Prostate gland (tissue), 2 donors: ENCODE measurements around the gene MDK. TPM values are rescaled to one million over a fixed set of nuclear protein-coding genes. Genes with fewer than 3 reads are reported as not detected.
"Not testable (repeated sequence)": the region's sequence is repeated elsewhere in the genome, so short reads cannot be mapped to it uniquely, and the experiment has no call there.

Experiments used
- DNase-seq: peaks from one replicate; pipeline ENCODE4 v3.0.0-alpha.2; 2019; ENCODE audit warnings: low spot score
- H3K27ac ChIP-seq, 2 donors: fragments of 200-600 bp; sonication (generic); 2 replicates each; pipeline ENCODE4 v1.5.1; 2017 to 2019
- H3K27me3 ChIP-seq: fragments of 200-600 bp; sonication (generic); replicated peaks from 2 replicates; pipeline ENCODE4 v1.5.1; 2019; ENCODE audit not compliant: insufficient read depth
- H3K36me3 ChIP-seq, 2 donors: fragments of 200-600 bp; sonication (generic); 1 replicate in 1 of 2; 2 replicates in 1 of 2; pipeline versions ENCODE4 v1.5.1 to v1.8.1; 2017 to 2019
- H3K4me1 ChIP-seq: fragments of 200-600 bp; sonication (generic); replicated peaks from 2 replicates; pipeline ENCODE4 v1.5.1; 2019
- H3K4me3 ChIP-seq, 2 donors: fragments of 200-600 bp; sonication (generic); 2 replicates each; pipeline ENCODE4 v1.5.1; 2017 to 2019
- H3K9me3 ChIP-seq: fragments of 200-600 bp; sonication (generic); 2 replicates; pipeline ENCODE4 v1.5.1; 2017
- POLR2A ChIP-seq: fragments of 450-650 bp; IDR thresholded peaks from one replicate; pipeline ENCODE4 v1.6.1; 2016; ENCODE audit warnings: antibody characterized with exemption, mild to moderate bottlenecking
- POLR2AphosphoS5 ChIP-seq: sonication (generic); formaldehyde crosslinking; IDR thresholded peaks from one replicate; pipeline ENCODE4 v1.6.1; 2017; ENCODE audit warnings: antibody characterized with exemption
- WGBS: methylation state at CpG from one replicate; pipeline ENCODE4 v1.1.5; 2018; 5-methylcytosine and 5-hydroxymethylcytosine counted together
- intact Hi-C: fragments of 100-400 bp; cut with DNase I; formaldehyde crosslinking; loops from one replicate; pipeline ENCODE4 v1.14.2; 2022
- total RNA-seq, 2 donors: library from RNA; depleted of rRNA; stranded (reverse); fragments of >200 nt; gene quantifications; one replicate each; pipeline ENCODE4 v1.1.0, GENCODE V29; 2016
- TF ChIP-seq, protein P1 (sequence below), 4 experiments: fragments of 200-600 bp in 2 of 4; fragments of 450-650 bp in 2 of 4; sonication (generic) in 2 of 4; IDR thresholded peaks; 1 replicate in 3 of 4; 2 replicates in 1 of 4; pipeline ENCODE4 v1.5.1; 2016 to 2019; ENCODE audit warnings: antibody characterized with exemption in 4 of 4, mild to moderate bottlenecking in 2 of 4, moderate library complexity in 2 of 4

Gene MDK
- total RNA-seq, 2 donors from 2014 or later = 71.6 to 164 TPM

GRCh38 chr11:46377290-46377689 is 4.2 kb upstream of the MDK start:
- no peaks in the 10 kb centered on the region for H3K9me3 ChIP-seq
- no peak for DNase-seq
- H3K36me3 ChIP-seq = peaks cover 4 to 13% of the 10 kb centered on the region in 2 donors
- TF ChIP-seq, protein P1, sequence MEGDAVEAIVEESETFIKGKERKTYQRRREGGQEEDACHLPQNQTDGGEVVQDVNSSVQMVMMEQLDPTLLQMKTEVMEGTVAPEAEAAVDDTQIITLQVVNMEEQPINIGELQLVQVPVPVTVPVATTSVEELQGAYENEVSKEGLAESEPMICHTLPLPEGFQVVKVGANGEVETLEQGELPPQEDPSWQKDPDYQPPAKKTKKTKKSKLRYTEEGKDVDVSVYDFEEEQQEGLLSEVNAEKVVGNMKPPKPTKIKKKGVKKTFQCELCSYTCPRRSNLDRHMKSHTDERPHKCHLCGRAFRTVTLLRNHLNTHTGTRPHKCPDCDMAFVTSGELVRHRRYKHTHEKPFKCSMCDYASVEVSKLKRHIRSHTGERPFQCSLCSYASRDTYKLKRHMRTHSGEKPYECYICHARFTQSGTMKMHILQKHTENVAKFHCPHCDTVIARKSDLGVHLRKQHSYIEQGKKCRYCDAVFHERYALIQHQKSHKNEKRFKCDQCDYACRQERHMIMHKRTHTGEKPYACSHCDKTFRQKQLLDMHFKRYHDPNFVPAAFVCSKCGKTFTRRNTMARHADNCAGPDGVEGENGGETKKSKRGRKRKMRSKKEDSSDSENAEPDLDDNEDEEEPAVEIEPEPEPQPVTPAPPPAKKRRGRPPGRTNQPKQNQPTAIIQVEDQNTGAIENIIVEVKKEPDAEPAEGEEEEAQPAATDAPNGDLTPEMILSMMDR (IDR thresholded peaks at IDR 0.05) = no peak
- TF ChIP-seq POLR2AphosphoS5 (no peak), POLR2A (no peak)
- peaks cover 3% of the 10 kb centered on the region for H3K4me1 ChIP-seq
- no peaks in the 10 kb centered on the region for H3K27me3 ChIP-seq
- 95% methylated on average over 11 of the region's 11 CpGs for WGBS
- no peak overlapping the region for H3K4me3 ChIP-seq
- intact Hi-C loops = no loop called here
- H3K27ac ChIP-seq = no peak overlapping the region

DNA sequence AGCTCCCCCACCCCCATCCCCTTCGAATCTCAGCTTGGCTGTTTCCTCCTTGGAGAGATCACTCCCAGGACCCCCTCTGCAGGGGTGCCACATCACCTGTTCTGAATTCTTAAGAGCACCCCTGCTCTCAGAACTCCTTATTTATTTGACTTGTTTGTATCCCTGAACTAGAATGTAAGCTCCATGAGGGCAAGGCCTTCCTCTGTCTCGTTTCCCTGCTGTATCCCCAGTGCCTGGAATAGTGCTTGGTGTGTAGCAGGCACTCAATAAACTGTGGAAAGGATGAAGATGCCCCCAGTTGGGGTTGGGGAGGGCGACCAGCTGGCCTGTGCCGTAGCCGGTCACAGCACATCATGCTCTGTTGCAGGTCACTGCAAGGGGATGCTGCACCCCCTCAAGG is 3.6 kb upstream of the MDK start:
- TF ChIP-seq POLR2A = no peak
- TF ChIP-seq, protein P1 (IDR thresholded peaks at IDR 0.05) = no peak
- TF ChIP-seq POLR2AphosphoS5 = no peak
- Histone ChIP-seq H3K9me3 (no peaks in the 10 kb centered on the region), H3K4me1 (peaks cover 7% of the 10 kb centered on the region), H3K27ac (no peak overlapping the region), H3K27me3 (no peaks in the 10 kb centered on the region), H3K36me3 (peaks cover 4 to 13% of the 10 kb centered on the region in 2 donors), H3K4me3 (no peak overlapping the region)
- WGBS = 92% methylated on average over 5 of the region's 5 CpGs
- DNase-seq = no peak
- intact Hi-C loops = no loop called here

GRCh38 chr11:46378296-46378695 is 3.2 kb upstream of the MDK start:
- no peak overlapping the region for H3K27ac ChIP-seq
- H3K4me1 ChIP-seq = peaks cover 7% of the 10 kb centered on the region
- WGBS = 78% methylated on average over 10 of the region's 10 CpGs
- peaks cover 4 to 13% of the 10 kb centered on the region in 2 donors for H3K36me3 ChIP-seq
- no peak for TF ChIP-seq POLR2AphosphoS5
- no peak for TF ChIP-seq POLR2A
- TF ChIP-seq, protein P1 (IDR thresholded peaks at IDR 0.05) = no peak
- no peak for DNase-seq
- intact Hi-C loops = no loop called here
- H3K4me3 ChIP-seq = no peak overlapping the region
- no peaks in the 10 kb centered on the region for H3K9me3 ChIP-seq
- no peaks in the 10 kb centered on the region for H3K27me3 ChIP-seq

GRCh38 chr11:46378811-46379481 is 2.5 kb upstream of the MDK start:
- H3K36me3 ChIP-seq = peaks cover 4 to 13% of the 10 kb centered on the region in 2 donors
- TF ChIP-seq POLR2AphosphoS5 = no peak
- no peak overlapping the region for H3K4me3 ChIP-seq
- H3K27me3 ChIP-seq = no peaks in the 10 kb centered on the region
- 73% methylated on average over 20 of the region's 20 CpGs for WGBS
- intact Hi-C loops = no loop called here
- no peak for DNase-seq
- H3K27ac ChIP-seq = peak overlapping the region in 1 of 2 donors; percentile 86
- H3K9me3 ChIP-seq = no peaks in the 10 kb centered on the region
- peaks cover 7% of the 10 kb centered on the region for H3K4me1 ChIP-seq

DNA sequence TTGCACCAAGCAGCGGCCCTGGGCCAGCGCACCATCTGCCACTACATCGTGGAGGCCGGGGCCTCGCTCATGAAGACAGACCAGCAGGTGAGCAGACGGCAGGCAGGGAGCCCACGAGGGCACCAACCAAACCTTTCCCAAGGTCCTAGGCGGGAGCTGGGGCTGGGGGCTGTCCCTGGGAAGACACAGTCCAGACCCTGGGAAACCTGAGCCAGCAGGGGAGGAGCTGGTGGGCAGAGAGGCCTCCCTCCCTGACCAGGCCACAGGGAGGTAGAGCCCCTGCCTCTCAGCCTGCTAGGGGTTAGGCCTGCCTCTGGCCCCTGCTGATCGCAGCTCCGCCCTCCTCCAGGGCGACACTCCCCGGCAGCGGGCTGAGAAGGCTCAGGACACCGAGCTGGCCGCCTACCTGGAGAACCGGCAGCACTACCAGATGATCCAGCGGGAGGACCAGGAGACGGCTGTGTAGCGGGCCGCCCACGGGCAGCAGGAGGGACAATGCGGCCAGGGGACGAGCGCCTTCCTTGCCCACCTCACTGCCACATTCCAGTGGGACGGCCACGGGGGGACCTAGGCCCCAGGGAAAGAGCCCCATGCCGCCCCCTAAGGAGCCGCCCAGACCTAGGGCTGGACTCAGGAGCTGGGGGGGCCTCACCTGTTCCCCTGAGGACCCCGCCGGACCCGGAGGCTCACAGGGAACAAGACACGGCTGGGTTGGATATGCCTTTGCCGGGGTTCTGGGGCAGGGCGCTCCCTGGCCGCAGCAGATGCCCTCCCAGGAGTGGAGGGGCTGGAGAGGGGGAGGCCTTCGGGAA is 1.8 kb upstream of the MDK start:
- peak; percentile 35 for TF ChIP-seq POLR2A
- H3K9me3 ChIP-seq, H3K27me3 ChIP-seq, DNase-seq, H3K36me3 ChIP-seq, intact Hi-C loops, H3K4me1 ChIP-seq: not testable (repeated sequence)
- peak overlapping the region in 1 of 2 donors; percentile 58 for H3K4me3 ChIP-seq
- peak overlapping the region; percentile 84 to 86 for H3K27ac ChIP-seq
- WGBS = 41% methylated on average over 24 of the region's 36 CpGs
